ENCODE measurements around the gene RTN4RL2.

Gene RTN4RL2

GRCh38 chr11:57500926-57501325 is 40.6 kb downstream of the RTN4RL2 start:
- no peak for DNase-seq

- no peak for DNase-seq
Measured at GRCh38 chr11:57501953-57502352, 41.6 kb downstream of the RTN4RL2 start.

- DNase-seq: no peak
Measured at GRCh38 chr11:57502376-57502775, 42.0 kb downstream of the RTN4RL2 start.

GRCh38 chr11:57502870-57503269 is 42.5 kb downstream of the RTN4RL2 start:
- DNase-seq: no peak

- DNase-seq: no peak
Measured at GRCh38 chr11:57504511-57504910, 44.2 kb downstream of the RTN4RL2 start.

- DNase-seq: no peak
Measured at GRCh38 chr11:57506522-57506921, 46.2 kb downstream of the RTN4RL2 start.

- DNase-seq: no peak
Measured at GRCh38 chr11:57508341-57509170, 48.2 kb downstream of the RTN4RL2 start.

GRCh38 chr11:57511741-57512430 is 51.6 kb downstream of the RTN4RL2 start:
- no peak for DNase-seq

GRCh38 chr11:57512646-57513451 is 52.5 kb downstream of the RTN4RL2 start:
- no peak for DNase-seq

- DNase-seq: no peak
Measured at GRCh38 chr11:57513452-57513795, 53.1 kb downstream of the RTN4RL2 start.

- no peak for DNase-seq
Measured at GRCh38 chr11:57513911-57514537, 53.7 kb downstream of the RTN4RL2 start.

GRCh38 chr11:57514538-57515331 is 54.4 kb downstream of the RTN4RL2 start:
- peak; percentile 3 for DNase-seq

GRCh38 chr11:57515332-57516060 is 55.2 kb downstream of the RTN4RL2 start, which contains the start of gene SLC43A1:
TSS of gene SLC43A1 (minus strand) at chr11:57515702. CDS start at chr11:57514111, 1,591 bp downstream.
- peak; percentile 46 for DNase-seq

- DNase-seq: no peak
Measured at GRCh38 chr11:57516061-57516443, 55.7 kb downstream of the RTN4RL2 start.

- no peak for DNase-seq
Measured at GRCh38 chr11:57521116-57521515, 60.8 kb downstream of the RTN4RL2 start.

- DNase-seq: no peak
Measured at GRCh38 chr11:57523419-57523818, 63.1 kb downstream of the RTN4RL2 start.

Measured in GDM1 (cell line).